NCI-H2196 (cell line): ENCODE results near the gene LRPPRC.

Experiments used
- DNase-seq: peaks from one replicate; lab custom pipeline; 2025; ENCODE audit not compliant: unreplicated experiment; lab: John Stamatoyannopoulos, UW

Gene LRPPRC

DNA sequence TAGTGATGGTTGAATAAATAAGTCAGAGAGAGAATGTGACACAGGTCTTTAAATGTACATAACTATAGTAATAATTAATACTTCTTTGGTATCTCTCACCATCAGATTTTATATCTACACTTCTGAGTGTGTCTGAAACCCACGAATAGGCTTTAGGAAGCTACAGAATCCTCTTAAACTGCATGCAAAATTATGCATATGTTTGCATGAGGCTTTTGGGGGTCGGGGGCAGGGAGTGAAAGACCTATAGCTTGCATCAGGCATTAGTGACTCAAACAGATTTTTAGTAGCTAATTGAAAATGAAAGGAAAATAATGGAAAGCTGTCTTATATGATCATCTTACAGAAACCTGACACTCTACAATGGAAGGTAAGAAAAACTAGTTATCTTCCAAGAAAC is 14.9 kb downstream of the LRPPRC start:
- DNase-seq, result no peak

DNA sequence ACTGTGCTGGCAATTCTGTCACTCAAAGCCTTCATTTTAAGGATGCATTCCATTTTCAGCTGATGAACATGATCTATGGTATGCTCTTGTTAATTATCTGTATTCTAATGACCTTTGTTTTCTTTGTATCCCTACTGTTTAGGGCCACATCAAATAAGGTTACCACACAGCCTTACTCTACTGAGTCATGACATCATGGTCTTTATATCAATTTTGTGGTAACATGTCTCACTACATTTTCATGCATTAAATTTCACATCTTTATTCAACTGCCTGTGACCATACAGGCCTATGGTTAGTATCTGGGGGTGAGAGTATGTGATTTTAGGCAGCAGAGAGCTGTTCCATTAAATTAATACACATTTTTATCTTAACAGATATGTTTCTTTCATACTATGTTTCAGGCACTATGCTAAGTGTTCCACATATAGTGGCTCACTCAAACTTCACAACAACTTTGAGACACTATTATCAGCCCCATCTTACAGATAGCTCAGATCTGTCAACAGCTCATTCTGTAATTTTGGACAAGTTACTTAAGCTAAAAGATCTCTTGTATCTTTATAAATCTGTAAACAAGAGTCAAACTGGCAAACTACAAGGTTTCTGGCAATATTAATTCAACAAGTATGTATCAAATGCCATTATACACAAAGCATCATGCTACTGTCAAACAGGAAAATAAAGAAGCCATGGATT is 18.0 kb downstream of the LRPPRC start:
- no peak for DNase-seq

- DNase-seq, result no peak
Observed at GRCh38 chr2:43960921-43961320, 34.9 kb downstream of the LRPPRC start.

DNA sequence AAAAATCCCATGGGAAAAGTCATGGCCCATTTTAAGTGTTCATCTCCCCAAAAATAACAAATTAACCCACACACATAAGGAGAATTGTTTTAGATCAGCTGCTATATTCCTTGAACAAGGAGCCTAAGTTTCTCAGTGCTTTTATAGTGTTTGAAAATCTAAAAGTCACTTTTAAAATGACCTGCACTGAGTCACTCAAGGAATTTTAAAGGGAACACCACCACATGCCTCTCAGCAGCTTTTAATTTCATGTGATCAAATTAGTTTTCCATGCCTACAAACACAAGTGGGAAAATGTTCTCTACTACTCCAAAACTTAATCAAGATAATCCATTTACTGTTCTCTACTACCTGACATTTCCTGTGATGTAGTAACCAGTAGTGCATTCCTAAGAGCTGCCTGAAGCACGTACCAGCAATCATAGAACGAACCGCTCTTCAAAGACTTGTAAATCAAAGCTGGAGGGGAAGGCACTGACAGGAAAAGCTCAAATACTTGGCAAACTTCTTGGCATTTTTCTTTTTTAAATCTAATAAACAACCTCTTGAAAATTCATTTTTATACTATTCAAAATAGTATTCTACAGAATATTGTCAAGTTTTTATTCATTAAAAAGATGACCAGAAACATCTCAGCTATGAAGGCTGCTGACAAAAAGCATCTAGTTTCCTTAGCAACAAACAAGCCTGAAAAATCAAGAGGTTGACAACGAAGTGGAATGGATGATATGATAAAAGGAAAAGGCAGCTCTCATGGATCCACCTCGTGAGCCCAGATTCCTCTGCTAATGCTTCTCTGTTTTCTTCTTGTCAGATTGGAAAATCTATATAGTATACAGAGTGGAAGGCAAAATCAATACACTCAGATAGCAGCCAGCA is 37.2 kb downstream of the LRPPRC start:
- DNase-seq, result no peak

DNA sequence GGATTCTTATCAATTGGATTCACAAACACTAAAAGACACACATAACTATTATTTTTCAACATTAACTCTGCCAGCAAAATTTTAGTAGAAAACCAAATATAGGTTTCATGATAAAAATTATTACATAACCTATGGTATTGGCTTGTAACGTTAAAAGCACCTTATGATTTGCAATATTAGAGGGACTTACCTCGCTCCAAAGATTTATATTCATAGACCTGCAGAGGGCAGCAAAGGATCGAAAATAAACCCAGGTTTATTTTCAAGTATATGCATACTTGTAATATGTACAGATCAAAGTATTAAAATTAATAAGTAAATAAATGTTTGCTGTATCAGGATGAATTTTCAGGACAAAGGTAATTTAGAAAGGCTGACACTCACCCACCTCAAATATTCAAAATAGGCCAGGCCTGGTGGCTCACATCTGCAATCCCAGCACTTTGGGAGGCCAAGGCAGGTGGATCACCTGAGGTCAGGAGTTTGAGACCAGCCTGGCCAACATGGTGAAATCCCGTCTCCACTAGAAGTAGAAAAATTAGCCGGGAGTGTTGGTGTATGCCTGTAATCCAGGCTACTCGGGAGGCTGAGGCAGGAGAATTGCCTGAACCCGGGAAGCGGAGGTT is 45.3 kb downstream of the LRPPRC start:
- peak; percentile 62 for DNase-seq

DNA sequence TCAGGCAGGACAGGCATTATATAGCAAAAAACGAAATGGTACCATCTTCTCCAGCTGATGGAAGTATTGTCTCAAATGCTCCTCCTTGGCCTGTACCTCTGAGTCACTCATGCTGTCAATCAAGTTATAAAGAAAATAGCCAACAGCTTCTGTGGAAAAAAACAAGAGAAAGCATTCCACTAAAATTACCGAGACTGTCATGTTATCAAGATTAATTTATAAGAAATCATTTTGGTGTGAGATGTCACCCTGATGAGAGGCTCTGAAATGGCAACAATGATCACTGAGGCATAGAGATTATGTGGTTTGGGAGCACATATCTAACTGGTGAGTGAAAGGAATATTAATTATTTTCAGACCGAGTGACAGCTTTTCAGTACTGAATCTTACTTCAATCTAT is 47.4 kb downstream of the LRPPRC start:
- no peak for DNase-seq

DNA sequence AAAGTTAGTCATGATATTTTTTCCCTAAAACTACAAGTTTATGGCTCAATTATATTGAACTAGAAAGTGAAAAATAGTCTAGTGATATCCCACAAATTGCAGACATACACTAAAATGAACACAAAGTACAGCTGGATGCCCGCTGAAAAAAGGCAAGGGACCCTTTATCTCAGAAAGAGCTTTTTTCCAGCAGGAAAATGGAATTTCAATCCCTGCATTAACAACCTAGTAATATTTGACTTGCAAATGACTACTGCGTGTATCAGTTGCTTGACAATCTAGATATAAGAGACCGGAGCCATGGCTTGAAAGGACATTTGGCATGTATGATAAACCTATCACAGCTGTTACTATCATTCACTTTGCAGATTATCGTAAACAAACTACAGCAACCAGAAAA is 49.1 kb downstream of the LRPPRC start:
- no peak for DNase-seq

DNA sequence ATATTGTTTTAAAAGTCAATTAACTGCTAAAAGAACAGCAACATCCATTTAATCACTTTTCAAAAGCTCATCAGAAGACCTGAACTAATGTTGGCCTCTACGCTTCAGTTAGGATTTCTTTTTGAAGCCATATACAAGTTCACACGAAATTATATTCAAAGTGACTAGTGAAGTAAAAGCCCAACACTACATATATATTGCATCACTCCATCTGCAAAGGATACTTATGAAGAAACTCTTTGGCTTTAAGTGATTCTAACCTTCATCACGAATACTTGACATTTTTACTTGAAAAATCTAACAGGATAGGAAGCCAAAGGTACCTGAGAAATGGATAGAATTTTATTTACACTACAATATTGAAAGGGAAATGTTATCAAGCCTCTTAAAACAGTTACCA is 50.4 kb downstream of the LRPPRC start:
- no peak for DNase-seq

DNA sequence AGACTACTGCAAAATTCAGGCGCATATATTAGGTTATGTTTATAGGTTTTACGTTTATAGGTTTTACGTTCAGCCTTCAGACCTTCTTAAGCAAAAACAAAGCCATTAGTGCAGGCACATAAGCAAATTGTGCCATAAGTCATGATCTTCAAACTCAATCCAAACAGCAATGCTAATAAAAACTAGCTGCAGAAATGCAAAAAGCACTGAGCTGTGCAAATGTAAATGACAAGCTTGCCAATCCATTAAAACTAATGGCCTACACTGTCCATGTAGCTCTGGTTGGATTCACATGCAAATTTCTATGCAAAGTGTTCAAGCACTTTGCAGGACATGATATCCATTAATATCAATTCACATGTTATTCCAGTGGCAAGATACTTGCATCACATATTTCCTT is 50.9 kb downstream of the LRPPRC start:
- no peak for DNase-seq

GRCh38 chr2:43943809-43944452 is 51.9 kb downstream of the LRPPRC start:
- DNase-seq, result peak; percentile 13

DNA sequence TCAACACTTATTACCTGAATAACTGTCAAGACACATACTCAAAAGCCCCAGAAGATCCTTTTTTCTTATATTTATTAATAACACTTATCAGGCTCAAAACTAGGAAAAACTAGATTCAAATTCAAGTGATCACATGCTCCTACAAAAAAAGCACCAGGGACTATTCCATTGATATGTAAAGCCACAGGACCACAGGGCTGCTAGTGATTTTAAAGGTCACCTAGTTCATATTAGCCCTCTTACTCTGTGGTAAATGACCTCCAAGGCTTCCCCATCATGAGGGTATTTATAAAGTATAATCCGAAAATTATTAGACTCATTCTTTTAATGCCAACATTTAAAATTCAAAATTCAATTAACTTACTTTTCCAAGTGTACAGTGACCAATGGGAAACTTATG is 52.5 kb downstream of the LRPPRC start:
- DNase-seq, result no peak

DNA sequence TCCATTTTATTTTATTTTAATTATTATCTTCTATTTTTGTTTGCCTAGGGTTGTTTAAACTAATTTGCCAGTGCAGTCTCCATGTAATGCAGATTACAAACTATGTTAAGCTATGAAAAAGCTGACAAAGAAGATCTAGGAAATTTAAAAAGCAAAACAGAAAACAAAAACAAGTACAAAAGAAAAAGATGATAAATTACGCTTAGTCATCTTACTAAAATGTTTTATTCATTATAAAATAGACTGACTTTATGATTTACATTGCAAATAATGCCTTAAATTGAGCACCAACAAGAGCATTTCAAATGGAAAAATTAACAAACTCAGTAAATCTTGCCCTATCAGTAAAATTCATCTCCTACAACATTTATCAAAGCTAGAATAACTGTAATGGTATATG is 52.9 kb downstream of the LRPPRC start:
- DNase-seq, result no peak

DNA sequence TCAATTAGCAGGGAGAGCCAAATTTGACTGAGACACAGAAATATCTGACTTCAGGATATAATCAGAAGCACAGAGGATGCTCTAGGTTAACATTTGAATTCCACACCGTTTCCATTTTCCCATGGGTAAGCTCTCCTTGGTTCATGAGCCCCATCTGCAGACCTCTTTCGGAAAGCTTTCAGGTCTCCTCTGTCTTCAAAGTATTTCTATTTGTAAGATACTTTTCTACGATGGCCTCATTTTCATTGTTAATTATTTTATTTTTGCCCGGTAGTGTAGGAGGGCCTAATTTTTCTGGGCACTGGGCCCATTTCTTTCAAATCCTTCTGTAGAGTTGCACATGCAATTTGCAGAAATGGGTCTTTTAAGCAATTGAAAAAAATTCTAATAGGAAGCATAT is 53.8 kb downstream of the LRPPRC start:
- no peak for DNase-seq

GRCh38 chr2:43941359-43941758 is 54.4 kb downstream of the LRPPRC start:
- DNase-seq, result no peak

- DNase-seq, result no peak
Observed at GRCh38 chr2:43939695-43940256, 56.0 kb downstream of the LRPPRC start.

GRCh38 chr2:43937269-43937820 is 58.4 kb downstream of the LRPPRC start:
- DNase-seq, result no peak

DNA sequence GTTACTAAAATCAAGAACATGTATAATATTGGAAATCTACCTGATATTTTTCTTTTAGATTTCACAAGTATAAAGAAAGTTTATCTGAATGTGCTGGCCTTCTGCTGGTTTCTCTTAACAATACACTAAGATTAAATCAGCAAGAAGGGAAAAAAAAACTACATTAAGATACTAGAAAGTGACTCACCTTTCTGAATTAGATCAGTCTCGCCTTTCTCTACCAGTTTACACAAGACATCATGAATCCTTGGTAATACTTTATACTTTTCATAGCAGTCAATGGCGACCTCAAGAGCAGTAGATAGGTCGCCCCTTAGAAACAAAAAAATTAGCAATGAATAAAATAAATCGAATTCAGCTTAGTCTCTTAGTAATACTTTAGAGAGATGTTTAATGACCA is 61.2 kb downstream of the LRPPRC start:
- no peak for DNase-seq

GRCh38 chr2:43931293-43931692 is 64.5 kb downstream of the LRPPRC start:
- no peak for DNase-seq

- DNase-seq, result no peak
Observed at GRCh38 chr2:43927442-43927841, 68.3 kb downstream of the LRPPRC start.

- no peak for DNase-seq
Observed at GRCh38 chr2:43925431-43925830, 70.4 kb downstream of the LRPPRC start.

DNA sequence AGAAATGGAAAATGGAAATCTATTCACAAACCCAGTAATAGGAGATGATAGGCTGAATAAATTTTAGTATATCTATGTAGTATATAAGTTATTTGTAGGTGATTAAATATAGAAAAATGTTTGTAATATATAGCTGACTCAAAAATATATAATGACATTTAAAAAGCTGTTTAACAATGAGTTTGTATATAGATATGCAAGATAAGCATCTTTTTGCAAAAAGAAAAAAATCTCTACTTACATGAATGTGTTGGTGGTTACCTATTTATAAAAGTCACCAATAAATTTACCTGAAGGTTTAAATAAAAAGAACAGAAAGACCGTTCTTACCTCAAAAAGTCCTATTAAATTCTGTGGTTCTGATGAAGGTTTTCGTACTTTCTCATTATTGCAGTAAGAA is 71.3 kb downstream of the LRPPRC start:
- no peak for DNase-seq
